Astrocyte of the spinal cord (primary cell): Measurements from ENCODE around the gene RGS11.

ENCODE experiments used
- DNase-seq: peaks from one replicate; pipeline ENCODE4 v3.0.0; 2011; ENCODE audit warnings: low read depth, low spot score
- H3K4me3 ChIP-seq: 2 replicates; pipeline ENCODE4 v1.5.1; 2011; ENCODE audit warnings: low read depth, mild to moderate bottlenecking, low read length, moderate library complexity
- in situ Hi-C: cut with HindIII; loops from 2 replicates; pipeline ENCODE4 v1.10.0; 2017; ENCODE audit warnings: low sequenced_read_pairs
- TF ChIP-seq, protein P1 (sequence below): IDR thresholded peaks from 2 replicates; pipeline ENCODE4 v1.5.1; 2012; ENCODE audit warnings: low read depth, mild to moderate bottlenecking, low read length, inconsistent platforms

Gene RGS11

DNA sequence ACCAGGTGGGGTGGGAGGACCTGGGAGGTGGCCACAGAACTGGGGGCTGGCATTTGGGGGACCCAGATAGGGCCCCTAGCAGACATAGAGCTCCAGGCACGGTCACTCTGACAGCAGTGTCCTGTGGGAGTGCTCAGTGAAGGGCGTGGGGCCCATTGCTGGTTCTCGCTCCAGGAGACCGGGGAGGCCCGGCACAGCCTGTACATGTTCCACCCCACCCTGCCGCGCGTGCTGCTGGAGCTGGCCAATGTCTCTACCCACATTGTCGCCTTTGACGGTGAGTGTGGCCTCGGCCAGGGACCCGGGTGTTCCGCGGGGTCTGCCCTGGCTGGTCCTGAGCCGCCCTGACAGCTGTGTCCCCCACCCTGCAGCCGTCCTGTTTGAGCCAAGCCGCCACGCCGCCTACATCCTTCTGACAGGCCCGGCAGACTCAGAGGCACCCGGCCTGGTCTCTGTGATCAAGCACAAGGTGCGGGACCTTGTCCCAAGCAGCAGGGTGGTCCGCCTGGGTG is 11.2 kb downstream of the RGS11 start:
- in situ Hi-C loops, result no loop called here
- no peak for DNase-seq
- TF ChIP-seq, protein P1, sequence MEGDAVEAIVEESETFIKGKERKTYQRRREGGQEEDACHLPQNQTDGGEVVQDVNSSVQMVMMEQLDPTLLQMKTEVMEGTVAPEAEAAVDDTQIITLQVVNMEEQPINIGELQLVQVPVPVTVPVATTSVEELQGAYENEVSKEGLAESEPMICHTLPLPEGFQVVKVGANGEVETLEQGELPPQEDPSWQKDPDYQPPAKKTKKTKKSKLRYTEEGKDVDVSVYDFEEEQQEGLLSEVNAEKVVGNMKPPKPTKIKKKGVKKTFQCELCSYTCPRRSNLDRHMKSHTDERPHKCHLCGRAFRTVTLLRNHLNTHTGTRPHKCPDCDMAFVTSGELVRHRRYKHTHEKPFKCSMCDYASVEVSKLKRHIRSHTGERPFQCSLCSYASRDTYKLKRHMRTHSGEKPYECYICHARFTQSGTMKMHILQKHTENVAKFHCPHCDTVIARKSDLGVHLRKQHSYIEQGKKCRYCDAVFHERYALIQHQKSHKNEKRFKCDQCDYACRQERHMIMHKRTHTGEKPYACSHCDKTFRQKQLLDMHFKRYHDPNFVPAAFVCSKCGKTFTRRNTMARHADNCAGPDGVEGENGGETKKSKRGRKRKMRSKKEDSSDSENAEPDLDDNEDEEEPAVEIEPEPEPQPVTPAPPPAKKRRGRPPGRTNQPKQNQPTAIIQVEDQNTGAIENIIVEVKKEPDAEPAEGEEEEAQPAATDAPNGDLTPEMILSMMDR, result no peak

DNA sequence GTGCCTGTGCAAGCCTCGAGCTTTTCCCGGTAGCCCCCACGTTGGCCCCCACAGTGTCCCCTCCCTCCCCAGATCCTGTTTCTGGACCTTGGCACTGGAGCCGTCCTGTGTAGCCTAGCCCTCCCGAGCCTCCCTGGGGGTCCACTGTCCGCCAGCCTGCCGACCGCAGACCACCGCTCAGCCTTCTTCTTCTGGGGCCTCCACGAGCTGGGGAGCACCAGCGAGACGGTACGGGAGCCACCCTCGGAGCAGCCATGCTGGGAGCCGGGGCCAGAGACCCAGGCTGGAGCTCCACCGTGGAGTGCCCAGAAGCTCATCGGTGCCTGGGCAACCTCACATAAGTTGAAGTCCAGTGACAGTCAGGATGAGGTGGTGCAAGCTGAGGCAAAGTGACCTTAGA is 11.8 kb downstream of the RGS11 start:
- TF ChIP-seq, protein P1, result no peak
- in situ Hi-C loops, result no loop called here
- no peak overlapping the region for H3K4me3 ChIP-seq
- no peak for DNase-seq

More for the DNA sequence above, 11.2 kb downstream of the RGS11 start:
- no peak overlapping the region for H3K4me3 ChIP-seq

DNA sequence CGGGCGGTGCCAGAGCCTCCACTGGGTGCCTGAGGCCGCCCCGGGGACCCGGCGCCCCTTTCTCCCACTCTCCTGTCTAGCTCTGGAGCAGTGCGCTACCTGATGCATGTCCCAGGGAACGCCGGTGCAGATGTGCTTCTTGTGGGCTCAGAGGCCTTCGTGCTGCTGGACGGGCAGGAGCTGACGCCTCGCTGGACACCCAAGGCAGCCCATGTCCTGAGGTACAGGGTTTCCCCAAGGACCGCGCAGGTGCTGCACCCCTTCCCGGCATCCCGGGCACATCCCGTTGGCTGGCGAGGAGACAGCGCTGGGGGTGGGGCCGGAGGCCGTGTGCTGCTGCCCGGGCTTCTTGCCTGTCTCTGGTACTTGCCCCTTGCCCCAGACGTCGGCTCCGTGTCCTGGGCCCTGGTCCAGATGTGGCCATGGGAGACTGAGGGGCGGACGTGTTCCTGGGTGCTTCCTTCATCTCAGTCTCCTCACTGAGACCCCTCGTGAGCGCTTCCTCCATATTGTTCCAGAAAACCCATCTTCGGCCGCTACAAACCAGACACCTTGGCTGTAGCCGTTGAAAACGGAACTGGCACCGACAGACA is 12.5 kb downstream of the RGS11 start:
- in situ Hi-C loops, result no loop called here
- no peak for DNase-seq
- no peak overlapping the region for H3K4me3 ChIP-seq
- TF ChIP-seq, protein P1, result no peak

DNA sequence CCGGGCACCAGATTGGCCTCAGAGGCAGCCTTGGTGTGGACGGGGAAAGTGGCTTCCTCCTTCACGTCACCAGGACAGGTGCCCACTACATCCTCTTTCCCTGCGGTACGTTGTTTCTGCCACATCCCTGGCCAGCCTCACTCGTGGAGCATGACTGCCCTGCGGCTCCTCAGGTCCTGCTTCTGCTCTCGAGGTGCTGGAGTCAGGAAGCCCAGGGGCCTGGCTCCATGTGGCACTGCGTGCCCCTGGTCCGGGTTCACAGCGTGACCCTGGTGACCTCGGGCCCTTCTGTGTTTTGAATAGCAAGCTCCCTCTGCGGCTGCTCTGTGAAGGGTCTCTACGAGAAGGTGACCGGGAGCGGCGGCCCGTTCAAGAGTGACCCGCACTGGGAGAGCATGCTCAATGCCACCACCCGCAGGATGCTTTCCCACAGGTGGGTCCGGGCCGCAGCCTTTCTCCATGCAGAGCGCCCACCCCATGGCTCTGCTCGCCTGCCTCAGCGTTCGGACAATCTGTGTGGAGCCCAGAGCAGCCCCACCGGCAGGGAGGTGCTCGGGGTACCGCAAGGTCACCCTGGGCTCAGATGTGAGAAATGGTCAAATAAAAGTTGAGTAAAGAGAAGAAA is 13.5 kb downstream of the RGS11 start:
- TF ChIP-seq, protein P1, result no peak
- in situ Hi-C loops, result no loop called here
- no peak for DNase-seq
- H3K4me3 ChIP-seq, result no peak overlapping the region

DNA sequence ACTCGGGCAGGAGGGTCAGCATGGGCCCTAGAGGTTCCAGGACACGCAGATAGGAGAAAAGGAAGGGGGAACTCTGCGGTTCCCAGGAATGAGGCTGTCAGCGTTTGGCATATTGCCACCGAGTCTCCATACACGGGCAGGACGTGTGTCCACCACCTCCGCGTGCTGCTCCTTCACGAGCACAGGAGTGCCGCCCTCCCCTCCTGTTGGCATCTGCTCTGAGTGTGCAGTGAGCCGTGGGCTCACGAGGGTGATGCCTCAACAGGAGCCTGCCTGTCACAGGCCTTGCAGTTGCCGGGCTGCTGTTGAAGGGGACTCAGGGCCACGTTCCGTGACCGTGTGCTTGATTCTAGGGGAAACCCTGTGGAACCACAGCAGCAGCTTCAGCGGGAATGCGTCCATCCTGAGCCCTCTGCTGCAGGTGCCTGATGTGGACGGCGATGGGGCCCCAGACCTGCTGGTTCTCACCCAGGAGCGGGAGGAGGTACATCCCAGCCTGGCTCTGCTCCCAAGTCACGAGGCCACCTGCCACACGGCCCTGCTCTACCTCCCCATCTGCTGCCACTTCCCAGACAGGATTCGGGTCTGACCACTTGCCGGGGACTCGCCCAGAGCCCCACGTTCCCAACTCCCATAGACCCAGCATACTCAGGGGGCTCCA is 14.6 kb downstream of the RGS11 start:
- no peak for DNase-seq
- in situ Hi-C loops, result no loop called here
- TF ChIP-seq, protein P1, result no peak
- H3K4me3 ChIP-seq, result no peak overlapping the region

DNA sequence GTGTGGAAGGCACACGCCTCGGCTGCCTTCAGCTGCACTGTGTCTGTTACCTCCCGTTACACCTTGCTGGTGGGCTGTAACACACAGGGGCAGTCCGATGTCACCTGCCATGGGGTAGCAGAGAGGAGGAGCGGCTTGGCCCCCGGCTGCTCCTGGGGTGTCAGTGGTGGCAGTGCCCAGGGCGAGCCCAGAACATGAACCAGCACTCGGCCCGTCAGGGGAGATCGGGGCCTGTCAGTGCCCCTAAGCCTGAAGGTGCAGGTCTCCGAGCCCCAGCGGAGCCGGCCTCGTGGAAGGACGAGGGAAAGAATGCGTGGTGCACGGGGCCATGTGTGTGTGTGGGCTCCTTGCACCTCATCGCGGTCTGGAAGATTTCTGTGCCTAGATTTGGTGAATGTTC is 15.4 kb downstream of the RGS11 start:
- no peak for DNase-seq
- no peak overlapping the region for H3K4me3 ChIP-seq
- TF ChIP-seq, protein P1, result no peak
- in situ Hi-C loops, result no loop called here
